GM21717 (cell line): ENCODE results near the gene EPC1.

Source experiments
- ATAC-seq: cut with Tn5 transposase; IDR thresholded peaks from one replicate; pipeline ENCODE4 v1.9.1; 2021; ENCODE audit warnings: mild to moderate bottlenecking, moderate library complexity; ENCODE audit not compliant: unreplicated experiment

EPC1 gene

DNA sequence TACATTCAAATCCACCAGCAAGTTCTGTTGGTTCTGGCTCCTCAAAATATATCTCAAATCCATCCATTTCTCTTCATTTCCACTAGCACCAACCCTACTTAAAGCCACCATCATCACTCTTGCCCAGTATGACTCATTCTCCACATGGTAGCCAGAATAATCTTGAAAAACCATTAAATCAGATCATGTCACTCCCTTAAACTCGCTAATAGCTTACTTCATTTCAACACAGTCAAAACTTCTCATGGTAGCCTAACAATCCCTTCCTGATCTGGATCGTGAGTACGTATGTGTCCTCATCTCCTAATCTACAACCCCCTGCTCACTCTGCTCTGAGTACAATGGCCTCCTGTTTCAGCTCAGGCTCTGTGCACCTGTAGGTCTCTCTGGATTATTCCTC, 8.7 kb downstream of the EPC1 start:
- ATAC-seq: no peak

DNA sequence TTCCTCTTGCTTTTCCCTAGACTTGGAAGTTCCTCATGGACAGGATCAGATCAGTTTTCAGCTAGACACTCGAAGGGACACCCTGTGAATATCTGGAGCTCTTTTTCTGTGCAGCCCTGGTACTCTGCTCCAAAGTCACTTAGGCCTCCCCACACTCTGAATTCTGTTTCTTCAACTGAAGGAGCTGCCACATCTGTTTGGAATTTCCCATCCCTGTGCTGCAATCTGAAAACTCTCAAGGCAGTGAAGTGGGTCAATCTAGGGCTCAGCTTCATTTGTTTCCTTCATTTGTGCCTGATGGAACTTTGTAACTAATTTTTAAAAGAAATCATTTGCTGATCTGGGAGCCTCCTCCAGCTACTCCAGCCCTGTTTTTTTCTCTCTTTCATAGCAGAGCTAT, 9.6 kb downstream of the EPC1 start:
- no peak for ATAC-seq

DNA sequence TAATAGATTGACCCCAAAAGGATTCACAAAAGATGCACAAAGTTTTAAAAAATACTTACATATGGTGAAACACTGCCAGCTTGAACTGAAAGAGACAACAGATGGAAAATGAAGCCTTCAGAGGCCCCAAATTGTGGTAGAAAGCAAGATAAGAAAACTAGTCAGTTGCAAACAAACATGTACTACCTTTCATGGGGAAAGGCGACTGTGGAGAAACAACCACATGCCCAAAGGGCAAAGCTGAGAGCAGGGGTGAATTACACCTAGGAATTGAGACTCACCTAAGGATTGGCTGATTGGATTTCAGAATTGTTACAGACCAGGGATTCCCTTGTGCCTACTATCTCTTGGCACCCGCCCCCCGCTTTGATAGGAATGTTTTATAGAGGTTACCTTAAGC, 13.1 kb downstream of the EPC1 start:
- no peak for ATAC-seq

- peak; percentile 92 for ATAC-seq
Observed at GRCh38 chr10:32332299-32332750, 14.6 kb downstream of the EPC1 start.

- ATAC-seq: no peak
Observed at GRCh38 chr10:32331606-32332005, 15.4 kb downstream of the EPC1 start.

GRCh38 chr10:32330214-32330613, 16.7 kb downstream of the EPC1 start:
- no peak for ATAC-seq

DNA sequence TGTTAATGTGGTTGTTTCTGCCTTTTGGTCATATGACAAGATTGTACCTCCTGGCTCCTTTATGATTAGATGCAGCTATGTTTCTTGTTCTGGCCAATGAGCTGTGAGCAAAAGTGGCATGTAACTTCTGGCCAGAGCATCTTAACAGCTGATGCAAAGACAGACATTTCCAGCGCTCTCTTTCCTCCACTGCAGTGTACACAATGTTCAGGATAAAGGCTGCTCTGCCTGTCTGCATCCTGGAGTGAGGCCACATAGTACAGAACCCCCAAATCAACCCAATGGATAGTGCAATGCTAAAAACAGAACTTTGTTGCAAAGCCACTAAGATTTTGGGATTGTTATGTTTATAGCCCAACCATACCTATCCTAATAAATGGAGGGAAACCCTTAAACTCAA, 17.9 kb downstream of the EPC1 start:
- ATAC-seq: no peak

GRCh38 chr10:32328499-32328898, 18.5 kb downstream of the EPC1 start:
- no peak for ATAC-seq

DNA sequence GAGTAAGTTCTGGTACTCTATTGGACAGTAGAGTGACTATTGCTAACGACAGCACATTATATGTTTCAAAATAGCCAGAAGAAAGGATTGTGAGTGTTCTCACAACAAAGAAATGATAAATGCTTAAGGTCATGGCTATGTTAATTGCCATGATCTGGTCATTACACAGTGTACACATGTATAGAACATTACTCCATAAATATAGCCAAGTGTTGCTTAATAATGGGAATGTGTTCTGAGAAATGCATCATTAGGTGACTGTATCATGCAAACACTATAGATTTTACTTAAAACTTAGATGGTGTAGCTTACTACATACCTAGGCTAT, 19.6 kb downstream of the EPC1 start:
- no peak for ATAC-seq

GRCh38 chr10:32326680-32327363, 20.1 kb downstream of the EPC1 start:
- ATAC-seq: no peak

DNA sequence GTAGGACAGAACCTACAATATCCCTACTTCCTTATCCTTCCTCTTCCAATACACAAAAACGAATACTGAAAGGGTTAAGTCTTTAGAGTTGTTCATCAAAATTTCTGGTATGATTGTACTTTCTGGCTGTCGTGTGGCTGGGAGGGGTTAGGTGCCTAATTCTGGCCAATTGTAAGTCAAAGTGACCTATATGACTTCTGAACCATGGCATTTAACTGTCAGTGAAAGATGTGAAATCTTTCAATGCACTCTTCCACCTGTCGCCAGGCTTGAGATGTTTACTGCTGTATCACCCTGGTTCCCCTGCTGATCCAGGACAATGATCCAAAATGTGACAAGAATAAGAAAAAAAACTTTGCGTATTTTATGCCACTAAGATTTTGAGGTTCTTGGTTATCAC, 20.8 kb downstream of the EPC1 start:
- ATAC-seq: peak; percentile 46

- ATAC-seq: no peak
Observed at GRCh38 chr10:32323051-32323450, 23.9 kb downstream of the EPC1 start.

- no peak for ATAC-seq
Observed at GRCh38 chr10:32321016-32321631, 25.8 kb downstream of the EPC1 start.

GRCh38 chr10:32318476-32318896, 28.5 kb downstream of the EPC1 start:
- ATAC-seq: peak; percentile 43

DNA sequence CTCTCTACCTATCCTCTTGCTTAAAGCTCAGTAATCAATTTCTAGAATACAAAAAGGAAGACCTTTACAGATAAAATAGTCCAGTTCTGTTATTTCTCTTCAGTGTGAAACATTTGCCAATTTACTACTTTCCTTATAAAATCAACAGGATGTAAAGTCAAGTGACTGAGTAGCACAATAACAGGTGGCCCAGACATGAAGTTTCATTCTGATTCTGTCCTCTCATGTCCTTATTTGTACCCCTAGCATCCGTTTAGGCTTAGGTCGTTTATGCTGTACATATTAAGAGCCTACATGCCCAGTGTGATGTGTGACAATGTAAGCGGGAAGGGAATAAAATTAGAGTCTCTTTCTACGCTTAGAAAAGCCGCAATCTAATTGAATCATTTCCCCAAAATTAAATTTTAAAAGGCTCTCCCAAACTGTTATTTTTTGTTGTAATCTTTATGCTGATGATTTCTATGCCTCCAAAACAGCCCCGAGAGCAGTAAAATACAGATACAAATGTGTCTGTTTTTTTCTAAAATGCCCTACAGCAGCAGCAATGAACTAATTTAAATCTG, 29.1 kb downstream of the EPC1 start:
- ATAC-seq: peak; percentile 95

- no peak for ATAC-seq
Observed at GRCh38 chr10:32315424-32315823, 31.5 kb downstream of the EPC1 start.

- no peak for ATAC-seq
Observed at GRCh38 chr10:32314588-32314987, 32.4 kb downstream of the EPC1 start.

DNA sequence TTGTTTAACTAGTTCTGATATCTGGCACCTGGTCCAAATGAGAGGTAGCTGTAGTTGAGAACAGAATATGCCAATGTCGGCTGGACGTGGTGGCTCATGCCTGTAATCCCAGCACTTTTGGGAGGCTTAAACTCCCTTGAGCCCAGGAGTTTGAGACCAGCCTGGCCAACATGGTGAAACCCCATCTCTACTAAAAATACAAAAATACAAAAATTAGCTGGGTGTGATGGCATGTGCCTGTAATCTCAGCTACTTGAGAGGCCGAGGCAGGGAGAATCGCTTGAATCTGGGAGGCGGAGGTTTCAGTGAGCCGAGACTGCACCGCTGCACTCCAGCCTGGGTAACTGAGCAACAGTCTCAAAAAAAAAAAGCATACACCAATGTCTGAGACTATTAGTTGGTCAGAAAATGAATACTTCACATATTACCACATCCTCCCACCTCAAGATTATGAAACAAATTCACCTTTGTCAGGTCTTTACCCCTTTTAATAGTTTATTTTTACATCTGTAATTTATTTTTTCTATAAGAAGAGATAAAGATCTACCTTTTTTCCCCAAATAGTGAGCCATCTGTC, 38.8 kb downstream of the EPC1 start:
- ATAC-seq: no peak

- ATAC-seq: no peak
Observed at GRCh38 chr10:32307609-32308008, 39.3 kb downstream of the EPC1 start.

- ATAC-seq: no peak
Observed at GRCh38 chr10:32299354-32299980, 47.5 kb downstream of the EPC1 start.

- no peak for ATAC-seq
Observed at GRCh38 chr10:32298075-32298812, 48.7 kb downstream of the EPC1 start.
